Osteocyte (in vitro differentiated cells): ENCODE results near the gene TIGIT. TPM values are rescaled to one million over a fixed set of nuclear protein-coding genes. Genes with fewer than 3 reads are reported as not detected.

ENCODE experiments used
- DNase-seq: peaks from one replicate; pipeline ENCODE4 v3.0.0; 2021; ENCODE audit warnings: mixed read lengths; ENCODE audit not compliant: unreplicated experiment; ENCODE audit errors: extremely low spot score
- H3K27ac Mint-ChIP-seq: one replicate; pipeline ENCODE4 v1.8.0; 2021; ENCODE audit warnings: mild to moderate bottlenecking, mixed read lengths; ENCODE audit not compliant: unreplicated experiment
- H3K27me3 Mint-ChIP-seq: one replicate; pipeline ENCODE4 v1.8.0; 2021; ENCODE audit warnings: mixed read lengths; ENCODE audit not compliant: unreplicated experiment
- H3K36me3 Mint-ChIP-seq: one replicate; pipeline ENCODE4 v1.8.0; 2021; ENCODE audit warnings: mixed read lengths; ENCODE audit not compliant: unreplicated experiment
- H3K4me1 Mint-ChIP-seq: one replicate; pipeline ENCODE4 v1.8.0; 2021; ENCODE audit warnings: mixed read lengths; ENCODE audit not compliant: unreplicated experiment
- H3K4me3 Mint-ChIP-seq: one replicate; pipeline ENCODE4 v1.8.0; 2021; ENCODE audit warnings: mild to moderate bottlenecking, moderate library complexity, mixed read lengths; ENCODE audit not compliant: unreplicated experiment
- H3K9me3 Mint-ChIP-seq: one replicate; pipeline ENCODE4 v1.8.0; 2021; ENCODE audit warnings: mixed read lengths; ENCODE audit not compliant: unreplicated experiment
- CTCF ChIP-seq: fragments of 200-600 bp; sonication (generic); IDR thresholded peaks from 2 replicates; pipeline ENCODE4 v1.5.0; 2021; ENCODE audit warnings: antibody characterized with exemption, mild to moderate bottlenecking, moderate library complexity
- total RNA-seq: library from RNA; stranded (reverse); gene quantifications from 2 replicates; pipeline ENCODE4 v1.2.1, GENCODE V29; 2021

TIGIT gene
- total RNA-seq, 1 donor from 2014 or later: not detected

GRCh38 chr3:114350690-114351089 lies 56.9 kb downstream of the TIGIT start:
- no peaks in the 10 kb centered on the region for H3K27me3 Mint-ChIP-seq
- H3K27ac Mint-ChIP-seq: no peak overlapping the region
- no peak for TF ChIP-seq CTCF
- DNase-seq: no peak
- H3K9me3 Mint-ChIP-seq: no peaks in the 10 kb centered on the region
- H3K36me3 Mint-ChIP-seq: peaks cover 17% of the 10 kb centered on the region
- no peak overlapping the region for H3K4me3 Mint-ChIP-seq
- H3K4me1 Mint-ChIP-seq: no peaks in the 10 kb centered on the region

GRCh38 chr3:114351123-114351821 lies 57.4 kb downstream of the TIGIT start:
- Mint-ChIP-seq H3K27ac (no peak overlapping the region), H3K27me3 (no peaks in the 10 kb centered on the region), H3K36me3 (peaks cover 17% of the 10 kb centered on the region), H3K9me3 (no peaks in the 10 kb centered on the region), H3K4me3 (no peak overlapping the region), H3K4me1 (no peaks in the 10 kb centered on the region)
- no peak for DNase-seq
- TF ChIP-seq CTCF: no peak

GRCh38 chr3:114351822-114352145 lies 58.0 kb downstream of the TIGIT start:
- no peaks in the 10 kb centered on the region for H3K27me3 Mint-ChIP-seq
- no peak for TF ChIP-seq CTCF
- no peak for DNase-seq
- H3K4me3 Mint-ChIP-seq: no peak overlapping the region
- peaks cover 17% of the 10 kb centered on the region for H3K36me3 Mint-ChIP-seq
- no peaks in the 10 kb centered on the region for H3K4me1 Mint-ChIP-seq
- H3K9me3 Mint-ChIP-seq: no peaks in the 10 kb centered on the region
- H3K27ac Mint-ChIP-seq: no peak overlapping the region

- no peaks in the 10 kb centered on the region for H3K9me3 Mint-ChIP-seq
- H3K4me1 Mint-ChIP-seq: no peaks in the 10 kb centered on the region
- H3K4me3 Mint-ChIP-seq: no peak overlapping the region
- TF ChIP-seq CTCF: no peak
- no peak for DNase-seq
- no peak overlapping the region for H3K27ac Mint-ChIP-seq
- peaks cover 6% of the 10 kb centered on the region for H3K27me3 Mint-ChIP-seq
- H3K36me3 Mint-ChIP-seq: peaks cover 8% of the 10 kb centered on the region
Observed at GRCh38 chr3:114355653-114356052, 61.8 kb downstream of the TIGIT start.

- Mint-ChIP-seq H3K36me3 (peaks cover 6% of the 10 kb centered on the region), H3K4me1 (no peaks in the 10 kb centered on the region), H3K9me3 (no peaks in the 10 kb centered on the region), H3K4me3 (no peak overlapping the region), H3K27ac (no peak overlapping the region), H3K27me3 (peaks cover 6% of the 10 kb centered on the region)
- no peak for DNase-seq
- TF ChIP-seq CTCF: no peak
Observed at GRCh38 chr3:114356066-114356465, 62.2 kb downstream of the TIGIT start.
